ENCODE data around the gene IQSEC1. TPM values are rescaled to one million over a fixed set of nuclear protein-coding genes. Genes with fewer than 3 reads are reported as not detected.
A peak's percentile ranks its signal among the peaks of the same experiment; 100 is the strongest.

Gene IQSEC1
- total RNA-seq, 4 donors from 2014 or later: 13.7 to 59.4 (median 35.5) TPM

DNA sequence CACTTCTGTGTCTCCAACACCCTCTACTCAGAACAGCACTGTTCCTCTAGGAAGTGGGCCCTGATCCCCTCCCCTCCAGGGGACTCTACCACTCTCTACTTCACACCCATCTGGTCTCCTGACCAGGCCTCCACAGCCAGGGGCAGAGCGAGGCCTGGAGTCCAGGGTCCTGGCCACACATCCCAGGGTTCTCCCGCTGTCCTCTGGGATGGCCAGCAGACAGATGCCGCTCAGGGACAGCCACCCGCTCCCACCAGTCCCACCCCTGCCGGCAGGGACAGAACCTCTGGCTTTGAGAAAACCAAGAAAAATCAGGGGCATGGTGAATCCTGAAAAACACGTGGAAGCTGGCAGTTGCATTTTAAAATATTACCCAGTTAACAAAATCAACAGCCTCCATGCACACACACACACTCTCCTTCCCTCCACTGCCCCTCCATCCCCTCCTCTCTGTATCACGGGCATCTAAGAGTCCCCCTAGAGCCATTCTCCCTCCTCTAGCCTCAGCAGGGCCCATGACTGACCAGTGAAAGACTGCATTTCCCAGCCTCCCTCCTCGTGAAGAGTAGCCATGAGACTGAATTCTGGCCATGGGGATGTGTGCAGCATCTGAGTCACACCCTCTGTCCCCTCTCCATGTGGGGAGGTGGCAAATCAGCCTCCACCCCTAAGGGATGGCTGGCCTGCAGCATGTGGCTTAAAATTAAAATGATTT is 32.1 kb upstream of the IQSEC1 start:
- H3K27me3 ChIP-seq: no peaks in the 10 kb centered on the region
- H3K27ac ChIP-seq: no peak overlapping the region
- no peaks in the 10 kb centered on the region for H3K36me3 ChIP-seq
- no peaks in the 10 kb centered on the region for H3K9me3 ChIP-seq
- peak in 1 of 3 donors; percentile 15 for DNase-seq
- TF ChIP-seq, protein P1, sequence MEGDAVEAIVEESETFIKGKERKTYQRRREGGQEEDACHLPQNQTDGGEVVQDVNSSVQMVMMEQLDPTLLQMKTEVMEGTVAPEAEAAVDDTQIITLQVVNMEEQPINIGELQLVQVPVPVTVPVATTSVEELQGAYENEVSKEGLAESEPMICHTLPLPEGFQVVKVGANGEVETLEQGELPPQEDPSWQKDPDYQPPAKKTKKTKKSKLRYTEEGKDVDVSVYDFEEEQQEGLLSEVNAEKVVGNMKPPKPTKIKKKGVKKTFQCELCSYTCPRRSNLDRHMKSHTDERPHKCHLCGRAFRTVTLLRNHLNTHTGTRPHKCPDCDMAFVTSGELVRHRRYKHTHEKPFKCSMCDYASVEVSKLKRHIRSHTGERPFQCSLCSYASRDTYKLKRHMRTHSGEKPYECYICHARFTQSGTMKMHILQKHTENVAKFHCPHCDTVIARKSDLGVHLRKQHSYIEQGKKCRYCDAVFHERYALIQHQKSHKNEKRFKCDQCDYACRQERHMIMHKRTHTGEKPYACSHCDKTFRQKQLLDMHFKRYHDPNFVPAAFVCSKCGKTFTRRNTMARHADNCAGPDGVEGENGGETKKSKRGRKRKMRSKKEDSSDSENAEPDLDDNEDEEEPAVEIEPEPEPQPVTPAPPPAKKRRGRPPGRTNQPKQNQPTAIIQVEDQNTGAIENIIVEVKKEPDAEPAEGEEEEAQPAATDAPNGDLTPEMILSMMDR (IDR thresholded peaks at IDR 0.05): no peak
- no peak for TF ChIP-seq POLR2A (IDR thresholded peaks at IDR 0.05)
- no peak overlapping the region for H3K4me3 ChIP-seq
- H3K4me1 ChIP-seq: no peaks in the 10 kb centered on the region

DNA sequence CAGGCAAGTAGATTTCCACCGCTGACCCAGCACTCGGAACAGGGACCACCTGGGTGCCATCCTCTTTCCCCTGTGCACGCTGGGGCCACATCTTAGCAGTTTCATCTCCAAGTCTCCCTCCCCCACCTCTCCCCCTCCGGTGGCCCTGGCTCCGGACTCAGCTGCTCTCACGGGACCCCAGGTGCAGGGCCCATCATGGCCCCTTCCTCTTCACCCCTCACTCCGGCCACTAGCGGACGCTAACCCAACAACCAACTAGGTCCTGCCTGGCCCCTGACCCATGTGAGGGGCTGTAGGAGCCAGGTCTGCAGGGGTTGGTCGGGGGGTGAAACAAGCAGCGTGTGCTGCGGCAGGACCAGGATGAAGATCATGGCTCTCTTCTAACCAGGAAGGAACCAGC is 31.3 kb upstream of the IQSEC1 start:
- Histone ChIP-seq H3K36me3 (no peaks in the 10 kb centered on the region), H3K27ac (no peak overlapping the region), H3K4me1 (no peaks in the 10 kb centered on the region), H3K27me3 (no peaks in the 10 kb centered on the region), H3K4me3 (no peak overlapping the region), H3K9me3 (no peaks in the 10 kb centered on the region)
- TF ChIP-seq, protein P1 (IDR thresholded peaks at IDR 0.05): no peak
- no peak for TF ChIP-seq POLR2A (IDR thresholded peaks at IDR 0.05)
- DNase-seq: peak in 1 of 3 donors; percentile 27

DNA sequence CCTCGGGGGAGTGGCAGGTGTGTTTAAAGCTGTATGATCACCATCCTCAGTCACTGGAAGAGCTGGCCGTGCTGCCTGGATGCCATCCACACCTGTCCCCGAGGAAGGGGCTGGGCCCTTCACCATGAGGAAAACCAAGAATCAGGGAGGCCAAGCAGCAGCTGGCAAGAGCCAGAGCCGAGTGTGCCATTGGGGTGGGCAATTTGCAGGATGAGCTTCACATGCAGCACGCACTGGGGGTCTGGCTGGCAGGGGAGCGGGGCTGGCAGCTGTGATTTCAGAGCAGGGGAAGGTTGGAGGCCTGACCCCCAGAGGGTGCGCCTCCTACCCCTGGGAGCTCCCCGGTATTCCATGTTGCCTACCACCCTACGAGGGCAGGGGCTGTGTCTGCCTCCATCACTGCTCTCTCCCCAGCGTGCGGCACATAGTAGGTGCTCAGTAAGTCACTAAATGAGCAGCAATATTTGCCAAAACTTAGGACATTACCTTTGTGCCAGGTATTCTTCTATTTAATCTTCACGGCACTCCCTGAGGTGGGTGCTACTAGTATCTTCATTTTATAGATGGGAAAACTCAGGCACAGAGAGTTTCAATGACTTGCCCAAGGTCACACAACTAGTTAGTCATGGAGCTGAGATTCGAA is 30.3 kb upstream of the IQSEC1 start:
- Histone ChIP-seq H3K9me3 (no peaks in the 10 kb centered on the region), H3K27ac (no peak overlapping the region), H3K36me3 (no peaks in the 10 kb centered on the region), H3K4me3 (no peak overlapping the region), H3K27me3 (no peaks in the 10 kb centered on the region), H3K4me1 (no peaks in the 10 kb centered on the region)
- peak in 1 of 3 donors; percentile 37 for DNase-seq
- TF ChIP-seq POLR2A (IDR thresholded peaks at IDR 0.05): no peak
- TF ChIP-seq, protein P1 (IDR thresholded peaks at IDR 0.05): no peak

DNA sequence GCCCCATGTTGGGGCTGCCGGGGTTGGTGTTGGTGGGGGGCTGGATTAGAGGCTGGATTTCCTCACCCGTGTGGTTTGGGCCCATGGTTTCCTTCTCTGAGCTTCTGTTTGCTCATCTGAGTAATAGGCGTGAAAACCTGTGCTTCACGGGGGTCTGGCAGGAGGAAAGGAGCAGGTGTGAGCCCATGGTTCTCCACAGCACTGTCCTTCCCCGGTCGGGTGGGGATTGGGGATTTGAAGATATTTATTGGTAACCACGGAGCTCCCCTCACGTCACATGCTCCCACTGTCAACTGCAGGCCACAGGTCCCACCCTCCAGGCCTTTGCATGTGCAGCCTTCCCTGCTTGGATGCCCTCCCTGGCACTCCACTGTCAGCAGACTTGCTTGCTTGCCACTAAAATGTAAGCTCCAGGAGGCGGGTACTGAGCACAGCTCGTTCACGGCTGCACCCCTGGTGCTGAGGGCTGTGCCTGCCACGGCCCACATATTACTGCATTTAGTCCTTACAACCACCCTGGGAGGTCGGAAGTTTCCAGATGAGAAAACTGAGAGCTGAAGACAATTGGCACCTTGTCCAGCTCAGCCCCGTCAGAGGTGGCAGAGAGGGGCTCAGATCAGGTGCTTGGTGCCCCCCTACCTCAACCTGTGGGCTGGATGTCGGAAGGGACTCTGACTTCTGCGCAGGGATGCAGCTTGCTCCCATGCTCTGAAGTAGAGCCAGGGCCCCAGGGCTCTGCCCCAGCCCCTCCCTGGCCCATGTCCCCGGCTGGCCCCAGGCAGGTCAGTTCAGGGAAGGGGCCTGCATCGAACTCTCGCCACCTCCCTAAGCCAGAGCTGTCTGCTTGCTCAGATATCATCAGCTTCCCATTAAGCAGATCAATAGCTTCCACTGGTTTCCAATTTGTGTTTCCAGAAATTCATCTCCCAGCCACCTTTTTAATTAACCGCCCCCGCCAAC is 29.4 kb upstream of the IQSEC1 start:
- Histone ChIP-seq H3K9me3 (no peaks in the 10 kb centered on the region), H3K27me3 (no peaks in the 10 kb centered on the region), H3K4me1 (no peaks in the 10 kb centered on the region), H3K27ac (no peak overlapping the region), H3K36me3 (no peaks in the 10 kb centered on the region), H3K4me3 (no peak overlapping the region)
- TF ChIP-seq, protein P1 (IDR thresholded peaks at IDR 0.05): no peak
- TF ChIP-seq POLR2A (IDR thresholded peaks at IDR 0.05): no peak
- DNase-seq: no peak

DNA sequence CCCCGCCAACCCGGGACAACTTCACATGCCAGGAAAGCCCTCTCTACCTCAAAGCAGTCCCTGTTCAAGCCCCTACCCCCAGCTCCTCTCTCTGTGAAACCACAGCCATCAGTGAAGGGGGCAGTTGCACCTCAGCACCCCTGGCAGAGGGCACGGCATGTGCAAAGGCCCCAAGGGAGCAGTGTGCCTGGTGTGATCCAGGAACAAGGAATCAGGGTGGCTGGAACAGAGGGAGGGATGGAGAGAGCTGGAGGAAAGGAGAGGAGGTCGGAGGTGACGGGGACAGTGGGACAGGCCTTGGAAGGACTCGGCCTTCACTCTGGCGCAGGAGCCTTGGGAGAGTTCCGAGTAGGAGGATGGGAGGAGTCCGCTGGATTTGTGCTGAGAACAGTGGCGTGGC is 26.5 kb upstream of the IQSEC1 start:
- no peak overlapping the region for H3K27ac ChIP-seq
- TF ChIP-seq, protein P1 (IDR thresholded peaks at IDR 0.05): no peak
- no peak for TF ChIP-seq POLR2A (IDR thresholded peaks at IDR 0.05)
- H3K4me3 ChIP-seq: no peak overlapping the region
- no peaks in the 10 kb centered on the region for H3K27me3 ChIP-seq
- H3K9me3 ChIP-seq: no peaks in the 10 kb centered on the region
- no peaks in the 10 kb centered on the region for H3K36me3 ChIP-seq
- no peaks in the 10 kb centered on the region for H3K4me1 ChIP-seq
- no peak for DNase-seq

Data from Peyer's patch (tissue), 4 donors.